ENCODE measurements around the gene HIPK2. TPM values are rescaled to one million over a fixed set of nuclear protein-coding genes. Genes with fewer than 3 reads are reported as not detected.
"Not testable (repeated sequence)": the region's sequence is repeated elsewhere in the genome, so short reads cannot be mapped to it uniquely, and the experiment has no call there.

The HIPK2 gene
- total RNA-seq, 1 experiment from 2014 or later, result 12.2 TPM

- DNase-seq (ENCODE audit: low read depth), result peak; percentile 30
Observed at GRCh38 chr7:139623518-139623917, 154.3 kb downstream of the HIPK2 start.

DNA sequence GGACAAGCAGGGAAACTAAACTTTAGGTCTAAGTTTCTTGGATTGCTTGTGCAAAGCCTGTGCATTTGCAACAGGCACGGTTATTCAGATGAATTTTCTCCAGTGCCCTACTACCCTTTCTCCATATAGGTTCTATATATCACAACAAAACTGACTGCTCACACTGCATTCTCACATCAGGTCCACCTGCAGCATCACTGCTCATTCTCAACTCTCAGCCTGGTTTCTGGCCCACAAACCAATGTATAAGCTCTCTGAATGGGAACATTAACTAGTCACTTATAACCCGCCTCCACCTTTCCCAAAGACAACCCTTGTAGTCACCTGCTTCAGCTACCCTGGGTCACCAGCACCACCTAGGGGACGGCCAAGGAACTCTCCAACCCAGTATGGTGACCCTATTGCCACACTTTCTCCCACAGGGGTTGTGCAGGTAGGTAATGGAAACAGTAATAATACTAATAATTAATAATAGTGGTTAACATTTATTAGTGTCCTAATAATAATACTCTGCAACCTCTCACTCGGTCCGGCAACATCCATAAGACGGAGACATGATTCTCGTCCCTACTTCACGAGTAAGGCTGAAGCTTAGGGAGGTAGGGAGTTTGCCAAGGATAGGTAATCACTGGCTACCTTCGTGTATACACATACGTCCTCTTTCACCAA lies 157.0 kb downstream of the HIPK2 start:
- peak; percentile 26 for DNase-seq (ENCODE audit: low read depth)

DNA sequence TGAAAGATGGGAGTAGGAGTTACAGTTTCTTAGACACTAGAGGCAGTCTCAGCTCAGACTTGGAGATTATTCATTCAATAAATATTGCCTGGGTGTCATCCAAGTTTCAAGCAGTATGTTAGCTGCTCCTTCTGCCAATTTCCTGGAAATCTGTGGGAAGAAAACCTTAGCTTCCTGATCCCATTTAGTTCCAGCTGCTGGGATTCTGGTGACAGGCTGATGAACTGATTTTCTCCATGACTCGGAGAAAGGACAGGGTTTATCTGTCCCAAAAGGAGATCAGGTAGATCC lies 158.5 kb downstream of the HIPK2 start:
- no peak for DNase-seq (ENCODE audit: low read depth)

GRCh38 chr7:139618482-139619366 lies 159.1 kb downstream of the HIPK2 start:
- peak; percentile 15 for DNase-seq (ENCODE audit: low read depth)

DNA sequence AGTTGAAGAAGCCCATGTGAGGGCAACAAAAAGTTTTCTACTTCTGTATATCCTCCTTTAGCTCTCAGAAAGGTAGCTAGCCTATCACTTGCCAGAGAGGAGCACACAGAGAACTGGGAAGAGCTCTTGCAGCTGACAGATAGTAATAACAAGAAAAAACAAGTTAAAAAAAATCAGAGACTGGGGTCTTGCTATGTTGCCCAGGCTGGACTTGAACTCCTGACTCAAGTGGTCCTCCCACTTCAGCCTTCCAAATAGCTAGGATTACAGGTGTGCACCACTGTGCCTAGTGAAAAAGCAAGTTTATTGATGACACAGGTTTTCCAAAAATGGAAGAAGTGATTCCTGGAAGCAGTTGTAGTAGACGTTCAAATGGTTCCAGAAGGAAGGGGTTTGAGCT lies 160.7 kb downstream of the HIPK2 start:
- DNase-seq (ENCODE audit: low read depth), result no peak

DNA sequence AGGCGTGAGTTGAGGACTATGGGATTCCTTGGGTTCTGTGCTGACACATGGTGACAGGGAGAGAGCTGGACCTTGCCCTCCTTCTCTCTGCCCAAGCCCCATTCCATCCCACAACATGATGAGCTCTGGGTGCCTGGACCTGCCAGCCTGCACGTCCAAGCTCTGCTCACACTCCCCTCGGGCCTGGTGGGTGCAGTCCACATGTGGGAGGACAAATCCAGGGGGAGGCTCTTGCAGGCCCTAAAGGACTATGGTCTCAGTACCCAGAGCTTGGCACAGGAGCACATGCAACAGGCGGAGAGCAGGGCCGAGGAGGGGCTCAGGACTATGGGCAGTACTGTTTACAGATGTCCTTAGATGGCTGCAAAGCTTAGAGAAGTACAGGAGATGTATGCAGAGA lies 162.9 kb downstream of the HIPK2 start:
- no peak for DNase-seq (ENCODE audit: low read depth)

DNA sequence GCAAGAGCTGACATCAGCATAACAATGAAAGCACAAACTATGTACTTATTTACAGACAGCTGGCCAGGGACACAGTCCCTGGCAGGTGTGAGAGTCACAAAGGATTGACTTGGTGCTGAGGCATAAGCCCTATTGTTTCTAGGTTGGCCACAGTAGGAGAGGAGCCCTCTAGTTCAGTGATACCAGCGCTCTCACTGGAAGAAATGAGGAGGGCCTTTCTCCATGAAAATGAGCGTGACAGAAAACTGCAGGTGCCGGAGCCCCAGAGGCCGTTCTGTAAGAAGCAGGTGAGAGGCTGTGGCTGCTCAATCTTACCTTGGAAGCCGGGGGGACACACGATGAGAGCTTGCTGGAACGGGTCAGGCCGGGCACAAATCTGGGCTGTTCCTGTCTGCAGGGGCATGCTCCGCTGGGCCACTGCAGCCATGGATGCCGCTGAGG lies 163.8 kb downstream of the HIPK2 start:
- no peak for DNase-seq (ENCODE audit: low read depth)

DNA sequence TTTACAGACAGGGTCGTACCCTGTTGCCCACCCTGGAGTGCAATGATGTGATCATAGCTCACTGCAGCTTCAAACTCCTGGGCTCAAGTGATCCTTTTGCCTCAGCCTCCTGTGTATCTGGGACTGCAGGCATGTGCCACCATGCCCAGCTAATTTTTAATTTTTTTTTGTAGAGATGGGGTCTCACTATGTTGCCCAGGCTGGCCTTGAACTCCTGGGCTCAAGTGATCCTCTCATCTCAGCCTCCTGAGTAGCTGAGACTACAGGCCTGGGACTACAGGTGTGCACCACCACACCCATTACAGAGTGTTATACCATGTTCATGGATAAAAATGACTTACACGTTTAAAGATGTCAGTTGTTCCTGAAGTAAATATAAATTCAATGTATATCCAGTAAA lies 166.2 kb downstream of the HIPK2 start:
- DNase-seq (ENCODE audit: low read depth), result not testable (repeated sequence)

DNA sequence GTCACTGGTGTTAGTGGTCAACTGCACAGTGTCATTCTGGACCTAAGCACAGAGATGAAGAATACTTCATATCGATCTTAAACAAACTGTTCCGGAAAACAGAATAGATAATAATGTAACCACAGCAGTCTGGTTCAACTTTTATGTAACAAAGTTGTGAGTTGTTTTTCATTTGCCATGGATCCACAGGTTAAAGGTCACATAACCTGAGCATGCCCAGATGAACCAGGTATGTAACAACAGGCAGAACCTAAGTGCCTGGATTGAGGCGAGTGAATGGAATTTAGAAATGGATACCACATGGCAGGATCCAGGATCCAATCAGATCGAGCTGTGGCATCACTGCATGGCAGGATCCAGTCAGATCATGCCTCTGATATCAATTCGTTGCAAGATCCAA lies 167.2 kb downstream of the HIPK2 start:
- no peak for DNase-seq (ENCODE audit: low read depth)

DNA sequence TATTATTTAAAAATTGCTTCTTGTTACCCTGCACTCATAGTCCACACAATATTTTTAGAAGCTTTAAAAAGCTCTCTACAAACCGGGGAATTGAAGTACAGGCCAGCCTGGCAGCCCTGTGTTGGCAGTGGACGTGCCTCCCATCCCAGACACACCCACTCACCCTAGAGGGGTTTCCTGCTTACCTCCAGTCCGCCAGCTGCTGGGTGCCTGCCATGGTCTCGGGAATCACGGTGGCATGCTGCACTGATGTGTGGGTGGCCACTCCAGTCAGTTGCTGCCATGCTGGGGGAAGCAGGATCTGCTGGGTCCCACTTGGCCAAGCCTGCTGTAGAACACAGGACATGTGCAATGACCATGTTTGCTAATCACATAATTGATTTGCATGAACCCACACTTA lies 173.9 kb downstream of the HIPK2 start:
- DNase-seq (ENCODE audit: low read depth), result no peak

DNA sequence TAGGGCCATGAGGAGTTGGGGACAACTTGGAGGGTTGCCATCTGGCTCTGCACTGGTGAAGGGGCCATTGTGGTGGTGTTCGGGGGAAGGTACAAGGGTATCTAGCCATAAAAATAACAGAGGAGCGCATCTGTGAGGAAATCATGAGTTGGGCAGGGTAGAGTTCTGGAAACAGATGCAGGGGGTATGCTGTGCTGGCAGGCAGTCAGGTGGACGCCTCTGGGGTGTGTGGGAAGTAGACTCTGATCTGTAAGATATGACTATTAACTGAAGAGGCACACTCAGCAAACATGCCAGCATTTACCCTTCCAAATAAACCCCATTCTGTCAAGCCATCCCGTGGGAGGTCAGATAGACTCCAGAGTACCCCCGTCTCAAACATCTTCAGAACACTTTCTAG lies 174.5 kb downstream of the HIPK2 start:
- DNase-seq (ENCODE audit: low read depth), result no peak

GRCh38 chr7:139602143-139602722 lies 175.6 kb downstream of the HIPK2 start:
- no peak for DNase-seq (ENCODE audit: low read depth)

- DNase-seq (ENCODE audit: low read depth), result no peak
Observed at GRCh38 chr7:139601176-139601575, 176.6 kb downstream of the HIPK2 start.

DNA sequence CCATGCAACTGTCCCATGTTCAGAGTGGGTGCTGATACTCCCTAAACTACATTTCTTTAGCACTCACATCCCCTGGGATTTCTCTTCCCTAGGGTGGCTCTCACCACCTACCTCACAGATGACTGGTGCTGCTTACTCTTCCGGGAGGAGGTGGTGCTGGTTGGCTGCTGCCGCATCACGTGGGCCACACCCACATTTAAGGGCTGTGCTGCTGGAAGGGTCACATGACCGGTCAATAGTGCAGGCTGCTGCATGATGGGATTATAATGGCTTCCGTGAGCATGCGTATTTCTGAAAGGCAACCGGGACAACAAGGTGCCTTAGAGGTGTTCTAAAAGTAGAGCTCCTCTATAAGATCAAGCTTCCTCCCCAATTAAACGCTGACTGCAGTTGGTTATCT lies 177.5 kb downstream of the HIPK2 start:
- no peak for DNase-seq (ENCODE audit: low read depth)

DNA sequence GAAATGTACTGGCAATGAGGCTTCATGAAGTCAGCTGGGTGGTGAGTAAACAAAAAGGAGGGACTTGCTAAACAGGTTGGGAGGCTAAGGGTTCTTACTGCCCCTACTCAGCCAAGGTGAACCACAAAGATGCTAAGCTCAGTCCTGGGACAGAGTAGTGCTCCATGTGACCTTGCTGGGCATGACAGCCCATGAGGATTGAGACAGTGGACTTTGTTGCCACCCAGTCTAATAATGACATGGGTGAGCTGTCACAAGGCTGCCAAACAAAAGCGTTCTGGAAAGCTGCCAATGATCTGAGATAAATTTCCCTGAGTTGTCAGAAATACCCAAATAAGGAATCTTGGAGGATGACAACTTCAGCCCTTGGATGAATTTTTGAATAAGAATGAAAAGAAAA lies 179.2 kb downstream of the HIPK2 start:
- DNase-seq (ENCODE audit: low read depth), result no peak

DNA sequence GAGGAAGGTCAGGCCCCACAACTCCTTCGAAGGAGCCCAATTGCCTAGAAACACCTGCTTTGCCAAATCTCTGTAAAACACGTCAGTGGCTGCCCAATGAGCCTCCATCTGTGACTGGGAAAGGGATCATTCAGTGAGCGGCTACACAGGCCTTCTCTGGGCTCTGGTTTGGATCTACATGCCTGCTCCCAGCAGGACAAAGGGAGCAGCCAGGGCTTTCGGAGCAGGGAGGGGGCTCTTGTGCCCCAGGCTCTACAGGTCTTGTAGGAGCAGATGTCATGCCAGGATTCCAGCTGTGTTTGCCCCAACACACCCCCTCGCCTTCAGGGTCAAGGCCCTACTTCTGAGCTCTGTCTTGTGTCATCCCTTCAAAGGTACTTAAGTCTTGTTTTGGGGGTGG lies 180.8 kb downstream of the HIPK2 start:
- no peak for DNase-seq (ENCODE audit: low read depth)

DNA sequence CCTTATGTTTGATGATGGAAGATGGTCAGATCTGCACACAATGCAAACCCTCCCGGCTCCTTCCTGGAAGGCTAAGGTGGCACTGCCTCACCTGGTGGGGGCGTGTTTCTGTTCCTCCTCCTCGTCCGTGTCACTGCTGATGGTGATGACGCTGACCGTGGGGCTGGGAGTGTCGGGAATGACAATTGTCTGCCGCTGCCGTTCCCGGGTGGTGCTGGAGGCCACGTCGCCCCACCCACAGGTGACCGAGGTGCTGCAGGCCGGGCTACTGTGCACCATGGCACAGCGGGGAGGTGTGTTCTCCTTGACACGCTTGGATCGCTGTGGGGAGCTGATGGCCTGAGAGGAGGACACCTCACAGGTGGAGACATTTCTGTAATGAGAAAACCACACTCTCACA lies 181.2 kb downstream of the HIPK2 start:
- DNase-seq (ENCODE audit: low read depth), result no peak

DNA sequence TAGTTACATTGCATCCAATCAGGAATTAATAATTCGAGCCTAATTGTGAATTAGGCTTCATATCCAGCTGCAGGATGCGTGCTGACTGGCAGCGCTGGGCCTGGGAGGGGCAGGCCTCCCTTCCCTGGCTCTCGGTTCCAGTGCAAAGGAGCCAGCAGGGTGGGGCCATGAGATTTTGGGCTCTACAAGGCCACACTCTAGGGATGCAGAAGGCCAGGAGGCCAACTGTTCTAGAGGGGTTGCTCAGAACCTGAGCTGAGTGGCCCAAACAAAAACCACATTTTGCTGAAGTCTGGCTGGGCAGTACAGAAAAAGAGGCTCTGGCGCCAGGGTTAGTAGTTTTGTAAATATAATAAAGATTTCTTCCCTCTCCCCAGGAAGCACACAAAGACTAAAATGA lies 182.0 kb downstream of the HIPK2 start:
- DNase-seq (ENCODE audit: low read depth), result no peak

- DNase-seq (ENCODE audit: low read depth), result no peak
Observed at GRCh38 chr7:139594911-139595476, 182.8 kb downstream of the HIPK2 start.

- no peak for DNase-seq (ENCODE audit: low read depth)
Observed at GRCh38 chr7:139594090-139594489, 183.7 kb downstream of the HIPK2 start.

GRCh38 chr7:139592801-139593461 lies 184.9 kb downstream of the HIPK2 start:
- DNase-seq (ENCODE audit: low read depth), result no peak

- no peak for DNase-seq (ENCODE audit: low read depth)
Observed at GRCh38 chr7:139591550-139592195, 186.1 kb downstream of the HIPK2 start.

All from Daoy (cell line).